Neural cell (in vitro differentiated cells): ENCODE data around the gene ENO1. TPM values are rescaled to one million over a fixed set of nuclear protein-coding genes. Genes with fewer than 3 reads are reported as not detected.
"Not testable (repeated sequence)": the region's sequence is repeated elsewhere in the genome, so short reads cannot be mapped to it uniquely, and the experiment has no call there.

Source experiments
- H2AFZ ChIP-seq: fragments of 200-600, 300-800 bp; sonication (generic), shearing (Covaris generic); 2 replicates; pipeline ENCODE4 v1.6.0; 2014; ENCODE audit warnings: low read depth, mild to moderate bottlenecking, antibody characterized with exemption, low read length, moderate library complexity
- H3F3A ChIP-seq: fragments of 200-600 bp; shearing (Covaris generic); 2 replicates; pipeline ENCODE4 v1.6.1; 2016; ENCODE audit warnings: mild to moderate bottlenecking, moderate library complexity, mixed read lengths, antibody characterized with exemption, low read length; ENCODE audit not compliant: insufficient read depth, poor library complexity, severe bottlenecking
- H3K27ac ChIP-seq: fragments of 200-600, 300-800 bp; sonication (generic), shearing (Covaris generic); 2 replicates; pipeline ENCODE4 v1.5.1; 2014; ENCODE audit warnings: mild to moderate bottlenecking, low read length, moderate library complexity
- H3K27me3 ChIP-seq: fragments of 300-800, 200-600 bp; sonication (generic), shearing (Covaris generic); 2 replicates; pipeline ENCODE4 v1.6.0; 2014; ENCODE audit warnings: mild to moderate bottlenecking, low read depth, low read length, moderate library complexity; ENCODE audit not compliant: insufficient read depth
- H3K36me3 ChIP-seq: fragments of 300-800, 200-600 bp; sonication (generic), shearing (Covaris generic); 2 replicates; pipeline ENCODE4 v1.5.1; 2014; ENCODE audit warnings: mild to moderate bottlenecking, antibody characterized with exemption, low read length, moderate library complexity; ENCODE audit not compliant: insufficient read depth
- H3K4me2 ChIP-seq: fragments of 300-800, 200-600 bp; sonication (generic), shearing (Covaris generic); 2 replicates; pipeline ENCODE4 v1.6.0; 2014; ENCODE audit warnings: mild to moderate bottlenecking, low read length
- H3K4me3 ChIP-seq: fragments of 300-800, 200-600 bp; sonication (generic), shearing (Covaris generic); 2 replicates; pipeline ENCODE4 v1.5.1; 2014; ENCODE audit warnings: mild to moderate bottlenecking, low read length, moderate library complexity
- H3K79me2 ChIP-seq: fragments of 200-600 bp; shearing (Covaris generic); replicated peaks from 2 replicates; pipeline ENCODE4 v1.6.0; 2014; ENCODE audit warnings: mild to moderate bottlenecking, low read length, moderate library complexity; ENCODE audit not compliant: insufficient read depth
- H3K9ac ChIP-seq: fragments of 300-800, 200-600 bp; sonication (generic), shearing (Covaris generic); 2 replicates; pipeline ENCODE4 v1.6.1; 2016; ENCODE audit warnings: mild to moderate bottlenecking, low read length, mixed read lengths
- H3K9me2 ChIP-seq: fragments of 200-600 bp; shearing (Covaris generic); 2 replicates; pipeline ENCODE4 v1.6.1; 2016; ENCODE audit warnings: mild to moderate bottlenecking, low read length, mixed read lengths; ENCODE audit not compliant: insufficient read depth
- H3K9me3 ChIP-seq: fragments of 200-600, 300-800 bp; sonication (generic), shearing (Covaris generic); 2 replicates; pipeline ENCODE4 v1.6.1; 2016; ENCODE audit warnings: mild to moderate bottlenecking, mixed run types, low read length, moderate library complexity, mixed read lengths
- H4K20me1 ChIP-seq: fragments of 200-600 bp; shearing (Covaris generic); 2 replicates; pipeline ENCODE4 v1.6.1; 2016; ENCODE audit warnings: mild to moderate bottlenecking, mixed run types; ENCODE audit not compliant: insufficient read depth
- CTCF ChIP-seq: fragments of 450-650 bp; IDR thresholded peaks from 2 replicates; pipeline ENCODE4 v1.5.1; 2014; ENCODE audit warnings: antibody characterized with exemption, mild to moderate bottlenecking, moderate library complexity; ENCODE audit not compliant: poor library complexity, severe bottlenecking
- EP300 ChIP-seq: fragments of 450-650 bp; conservative IDR thresholded peaks from 2 replicates; pipeline ENCODE4 v1.6.1; 2014; ENCODE audit warnings: antibody characterized with exemption, mild to moderate bottlenecking, moderate library complexity; ENCODE audit not compliant: poor library complexity, severe bottlenecking
- EZH2 ChIP-seq: fragments of 200-600, 300-800 bp; shearing (Covaris generic), sonication (generic); IDR thresholded peaks from 2 replicates; pipeline ENCODE4 v1.6.1; 2014; ENCODE audit warnings: antibody characterized with exemption, low read length, borderline replicate concordance, mild to moderate bottlenecking; ENCODE audit not compliant: insufficient read depth, poor library complexity, severe bottlenecking
- MXI1 ChIP-seq: fragments of 450-650 bp; conservative IDR thresholded peaks from 2 replicates; pipeline ENCODE4 v1.6.1; 2014; ENCODE audit warnings: antibody characterized with exemption, mild to moderate bottlenecking; ENCODE audit not compliant: poor library complexity, severe bottlenecking
- POLR2AphosphoS5 ChIP-seq: IDR thresholded peaks from 2 replicates; pipeline ENCODE4 v1.6.1; 2012
- RAD21 ChIP-seq: fragments of 450-650 bp; conservative IDR thresholded peaks from 2 replicates; pipeline ENCODE4 v1.6.1; 2014; ENCODE audit warnings: antibody characterized with exemption, mild to moderate bottlenecking, moderate library complexity
- REST ChIP-seq: IDR thresholded peaks from 2 replicates; pipeline ENCODE4 v1.6.1; 2012; ENCODE audit warnings: borderline replicate concordance
- SMC3 ChIP-seq: fragments of 450-650 bp; conservative IDR thresholded peaks from 2 replicates; pipeline ENCODE4 v1.6.1; 2014; ENCODE audit warnings: antibody characterized with exemption, mild to moderate bottlenecking, moderate library complexity; ENCODE audit not compliant: poor library complexity
- TAF1 ChIP-seq: IDR thresholded peaks from 2 replicates; pipeline ENCODE4 v1.6.1; 2012; ENCODE audit warnings: low read depth
- polyA plus RNA-seq: library from polyadenylated mRNA; depleted of rRNA; stranded (reverse); fragments of >200 nt; gene quantifications from 2 replicates; pipeline ENCODE4 v1.2.3, GENCODE V29; 2014

ENO1 gene
- polyA plus RNA-seq, 1 donor from 2014 or later, result 199 TPM

GRCh38 chr1:8835941-8836643 lies 42.4 kb downstream of the ENO1 start:
- Histone ChIP-seq H3K9me3 (no peaks in the 10 kb centered on the region), H3K4me3 (no peak overlapping the region), H4K20me1 (no peaks in the 10 kb centered on the region), H3K27ac (no peak overlapping the region), H3K4me2 (no peak overlapping the region), H3K79me2 (no peaks in the 10 kb centered on the region), H3K27me3 (no peaks in the 10 kb centered on the region), H3K36me3 (no peaks in the 10 kb centered on the region), H2AFZ (no peak overlapping the region), H3K9me2 (no peaks in the 10 kb centered on the region), H3K9ac (no peak overlapping the region), H3F3A (no peaks in the 10 kb centered on the region)
- TF ChIP-seq MXI1, result no peak
- TF ChIP-seq RAD21, result no peak
- no peak for TF ChIP-seq REST
- TF ChIP-seq EP300, result no peak
- TF ChIP-seq CTCF, result no peak
- no peak for TF ChIP-seq SMC3

- Histone ChIP-seq H3F3A (no peaks in the 10 kb centered on the region), H3K9ac (no peak overlapping the region), H2AFZ (no peak overlapping the region), H3K36me3 (no peaks in the 10 kb centered on the region), H3K4me3 (no peak overlapping the region), H3K9me3 (no peaks in the 10 kb centered on the region), H3K9me2 (no peaks in the 10 kb centered on the region), H3K79me2 (no peaks in the 10 kb centered on the region), H3K27ac (no peak overlapping the region), H3K4me2 (no peak overlapping the region), H3K27me3 (no peaks in the 10 kb centered on the region), H4K20me1 (no peaks in the 10 kb centered on the region)
- TF ChIP-seq MXI1, result no peak
- TF ChIP-seq CTCF, result no peak
- TF ChIP-seq REST, result no peak
- no peak for TF ChIP-seq RAD21
- TF ChIP-seq EZH2, result no peak
- no peak for TF ChIP-seq EP300
- TF ChIP-seq TAF1, result no peak
- TF ChIP-seq SMC3, result no peak
- TF ChIP-seq POLR2AphosphoS5, result no peak
These were observed 47.1 kb downstream of the ENO1 start for GRCh38 chr1:8831340-8831739.

- H3K9ac ChIP-seq, H3K27me3 ChIP-seq, H3K9me3 ChIP-seq, H2AFZ ChIP-seq, H3K4me2 ChIP-seq, H3K36me3 ChIP-seq, H3K79me2 ChIP-seq, H3K27ac ChIP-seq, H3K4me3 ChIP-seq, H4K20me1 ChIP-seq, H3F3A ChIP-seq, H3K9me2 ChIP-seq: not testable (repeated sequence)
These were observed 47.8 kb downstream of the ENO1 start for GRCh38 chr1:8830732-8831131.
